Stimulated activated naive CD8-positive, alpha-beta T cell treated with anti-CD3 and anti-CD28 coated beads, Interleukin-15, Interleukin-2, amounts not matched to agents 100 ng/mL and 50 ng/mL, for 24 hours (primary cell): ENCODE data around the gene GALNT10.

ENCODE experiments used
- H3K27ac Mint-ChIP-seq: one replicate; pipeline ENCODE4 v1.8.0; 2021; ENCODE audit warnings: mild to moderate bottlenecking, mixed read lengths
- H3K27me3 Mint-ChIP-seq: one replicate; pipeline ENCODE4 v1.8.0; 2021; ENCODE audit warnings: mixed read lengths
- H3K36me3 Mint-ChIP-seq: one replicate; pipeline ENCODE4 v1.8.0; 2021; ENCODE audit warnings: low read depth, mixed read lengths
- H3K4me1 Mint-ChIP-seq: one replicate; pipeline ENCODE4 v1.8.0; 2021; ENCODE audit warnings: low read depth, mixed read lengths
- H3K4me3 Mint-ChIP-seq: one replicate; pipeline ENCODE4 v1.8.0; 2021; ENCODE audit warnings: mild to moderate bottlenecking, mixed read lengths
- H3K9me3 Mint-ChIP-seq: one replicate; pipeline ENCODE4 v1.8.0; 2021; ENCODE audit warnings: mixed read lengths

GALNT10 gene

GRCh38 chr5:154405078-154405792 lies 214.7 kb downstream of the GALNT10 start:
- Mint-ChIP-seq H3K9me3 (no peaks in the 10 kb centered on the region), H3K27ac (no peak overlapping the region)

GRCh38 chr5:154406231-154406630 lies 215.7 kb downstream of the GALNT10 start:
- Mint-ChIP-seq H3K4me1 (peaks cover 9% of the 10 kb centered on the region), H3K27ac (no peak overlapping the region), H3K36me3 (peaks cover 15% of the 10 kb centered on the region), H3K27me3 (no peaks in the 10 kb centered on the region), H3K9me3 (no peaks in the 10 kb centered on the region), H3K4me3 (no peak overlapping the region)

More at GRCh38 chr5:154405078-154405792, 214.7 kb downstream of the GALNT10 start:
- Mint-ChIP-seq H3K4me3 (peak overlapping the region; percentile 37), H3K27me3 (no peaks in the 10 kb centered on the region), H3K4me1 (peaks cover 9% of the 10 kb centered on the region), H3K36me3 (peaks cover 8% of the 10 kb centered on the region)

GRCh38 chr5:154406826-154407225 lies 216.3 kb downstream of the GALNT10 start:
- peaks cover 20% of the 10 kb centered on the region for H3K36me3 Mint-ChIP-seq
- no peaks in the 10 kb centered on the region for H3K9me3 Mint-ChIP-seq
- no peak overlapping the region for H3K4me3 Mint-ChIP-seq
- peaks cover 9% of the 10 kb centered on the region for H3K4me1 Mint-ChIP-seq
- H3K27me3 Mint-ChIP-seq, result no peaks in the 10 kb centered on the region
- H3K27ac Mint-ChIP-seq, result no peak overlapping the region

GRCh38 chr5:154408811-154409210 lies 218.3 kb downstream of the GALNT10 start:
- Mint-ChIP-seq H3K36me3 (peaks cover 17% of the 10 kb centered on the region), H3K27ac (no peak overlapping the region), H3K4me1 (peaks cover 9% of the 10 kb centered on the region), H3K9me3 (no peaks in the 10 kb centered on the region), H3K27me3 (no peaks in the 10 kb centered on the region), H3K4me3 (no peak overlapping the region)

- Mint-ChIP-seq H3K27me3 (no peaks in the 10 kb centered on the region), H3K9me3 (no peaks in the 10 kb centered on the region), H3K27ac (no peak overlapping the region), H3K4me1 (peaks cover 9% of the 10 kb centered on the region), H3K4me3 (no peak overlapping the region), H3K36me3 (peaks cover 22% of the 10 kb centered on the region)
These were observed 218.8 kb downstream of the GALNT10 start for GRCh38 chr5:154409230-154409840.

GRCh38 chr5:154410008-154410407 lies 219.5 kb downstream of the GALNT10 start:
- Mint-ChIP-seq H3K27me3 (no peaks in the 10 kb centered on the region), H3K27ac (no peak overlapping the region), H3K36me3 (peaks cover 26% of the 10 kb centered on the region), H3K4me1 (peaks cover 4% of the 10 kb centered on the region), H3K9me3 (no peaks in the 10 kb centered on the region), H3K4me3 (no peak overlapping the region)

GRCh38 chr5:154410786-154411185 lies 220.3 kb downstream of the GALNT10 start:
- H3K27me3 Mint-ChIP-seq, result no peaks in the 10 kb centered on the region
- no peaks in the 10 kb centered on the region for H3K9me3 Mint-ChIP-seq

GRCh38 chr5:154411338-154411737 lies 220.8 kb downstream of the GALNT10 start:
- Mint-ChIP-seq H3K27me3 (no peaks in the 10 kb centered on the region), H3K4me1 (no peaks in the 10 kb centered on the region), H3K4me3 (no peak overlapping the region), H3K9me3 (no peaks in the 10 kb centered on the region), H3K36me3 (peaks cover 28% of the 10 kb centered on the region), H3K27ac (no peak overlapping the region)

More at GRCh38 chr5:154410786-154411185, 220.3 kb downstream of the GALNT10 start:
- Mint-ChIP-seq H3K36me3 (peaks cover 28% of the 10 kb centered on the region), H3K27ac (no peak overlapping the region), H3K4me1 (no peaks in the 10 kb centered on the region), H3K4me3 (no peak overlapping the region)

- Mint-ChIP-seq H3K27me3 (no peaks in the 10 kb centered on the region), H3K9me3 (no peaks in the 10 kb centered on the region), H3K36me3 (peaks cover 28% of the 10 kb centered on the region), H3K4me1 (no peaks in the 10 kb centered on the region), H3K27ac (no peak overlapping the region), H3K4me3 (no peak overlapping the region)
These were observed 221.8 kb downstream of the GALNT10 start for GRCh38 chr5:154412316-154412715.

GRCh38 chr5:154412925-154413324 lies 222.4 kb downstream of the GALNT10 start:
- Mint-ChIP-seq H3K27ac (no peak overlapping the region), H3K4me1 (no peaks in the 10 kb centered on the region), H3K36me3 (peaks cover 28% of the 10 kb centered on the region), H3K4me3 (no peak overlapping the region), H3K27me3 (no peaks in the 10 kb centered on the region), H3K9me3 (no peaks in the 10 kb centered on the region)

- Mint-ChIP-seq H3K9me3 (no peaks in the 10 kb centered on the region), H3K36me3 (peaks cover 29% of the 10 kb centered on the region), H3K27me3 (no peaks in the 10 kb centered on the region), H3K27ac (no peak overlapping the region), H3K4me1 (no peaks in the 10 kb centered on the region), H3K4me3 (no peak overlapping the region)
These were observed 224.6 kb downstream of the GALNT10 start for GRCh38 chr5:154415114-154415513.

GRCh38 chr5:154418344-154418820 lies 227.8 kb downstream of the GALNT10 start:
- no peak overlapping the region for H3K4me3 Mint-ChIP-seq
- H3K36me3 Mint-ChIP-seq, result peaks cover 29% of the 10 kb centered on the region
- no peak overlapping the region for H3K27ac Mint-ChIP-seq
- no peaks in the 10 kb centered on the region for H3K9me3 Mint-ChIP-seq
- no peaks in the 10 kb centered on the region for H3K4me1 Mint-ChIP-seq
- H3K27me3 Mint-ChIP-seq, result no peaks in the 10 kb centered on the region

GRCh38 chr5:154419236-154419635 lies 228.7 kb downstream of the GALNT10 start:
- Mint-ChIP-seq H3K9me3 (no peaks in the 10 kb centered on the region), H3K36me3 (peaks cover 33% of the 10 kb centered on the region), H3K4me3 (no peak overlapping the region), H3K4me1 (no peaks in the 10 kb centered on the region), H3K27ac (no peak overlapping the region), H3K27me3 (no peaks in the 10 kb centered on the region)

- H3K9me3 Mint-ChIP-seq, result no peaks in the 10 kb centered on the region
- H3K4me3 Mint-ChIP-seq, result no peak overlapping the region
- H3K4me1 Mint-ChIP-seq, result no peaks in the 10 kb centered on the region
- H3K36me3 Mint-ChIP-seq, result peaks cover 36% of the 10 kb centered on the region
- no peaks in the 10 kb centered on the region for H3K27me3 Mint-ChIP-seq
- H3K27ac Mint-ChIP-seq, result no peak overlapping the region
These were observed 231.3 kb downstream of the GALNT10 start for GRCh38 chr5:154421868-154422267.

- Mint-ChIP-seq H3K9me3 (no peaks in the 10 kb centered on the region), H3K4me3 (no peak overlapping the region), H3K27me3 (no peaks in the 10 kb centered on the region), H3K4me1 (no peaks in the 10 kb centered on the region), H3K36me3 (peaks cover 40% of the 10 kb centered on the region), H3K27ac (no peak overlapping the region)
These were observed 231.8 kb downstream of the GALNT10 start for GRCh38 chr5:154422298-154422697.
